HG03159 (cell line): ENCODE data around the gene GPX4.

Experiments used
- ATAC-seq: cut with Tn5 transposase; IDR thresholded peaks from one replicate; pipeline ENCODE4 v1.9.1; 2021; ENCODE audit warnings: mild to moderate bottlenecking, moderate library complexity; ENCODE audit not compliant: unreplicated experiment

GPX4 gene

GRCh38 chr19:1147934-1148549 is 44.2 kb downstream of the GPX4 start:
- ATAC-seq = no peak

- ATAC-seq = no peak
These were observed 45.7 kb downstream of the GPX4 start for GRCh38 chr19:1149259-1150045.

GRCh38 chr19:1150333-1151036 is 46.7 kb downstream of the GPX4 start:
- ATAC-seq = no peak

GRCh38 chr19:1151037-1151724 is 47.4 kb downstream of the GPX4 start:
- no peak for ATAC-seq

GRCh38 chr19:1151917-1152587 is 48.3 kb downstream of the GPX4 start:
- no peak for ATAC-seq

- ATAC-seq = no peak
These were observed 50.3 kb downstream of the GPX4 start for GRCh38 chr19:1153891-1154730.

- ATAC-seq = no peak
These were observed 51.0 kb downstream of the GPX4 start for GRCh38 chr19:1154731-1155351.

GRCh38 chr19:1155352-1156304 is 51.8 kb downstream of the GPX4 start:
- ATAC-seq = no peak
